IMR-90 (cell line): ENCODE measurements around the gene AGBL1. TPM values are rescaled to one million over a fixed set of nuclear protein-coding genes. Genes with fewer than 3 reads are reported as not detected.

Experiments used
- ATAC-seq: fragments of 200-7000 bp; cut with Tn5 transposase; 2 replicates; pipeline ENCODE4 v1.9.1; 2020; ENCODE audit warnings: low read depth, mild to moderate bottlenecking, moderate library complexity
- BruUV-seq: library from RNA; stranded (reverse); fragments of 400-500 nt; replicated peaks from 2 replicates; lab custom pipeline; 2021; lab: Mats Ljungman, UMichigan
- CTCF ChIA-PET: fragments of 300-600 bp; formaldehyde crosslinking; extraction: SDS; loops from one replicate; lab custom pipeline; 2021; ENCODE audit warnings: antibody characterized with exemption; lab: Yijun Ruan, JAX
- POLR2A ChIA-PET: fragments of 300-600 bp; sonication (Branson Sonifier 250); formaldehyde crosslinking; loops from one replicate; lab custom pipeline; 2022; ENCODE audit warnings: antibody characterized with exemption; ENCODE audit not compliant: unreplicated experiment; lab: Charles Lee
- DNase-seq: peaks from one replicate; pipeline ENCODE4 v3.0.0; 2013
- H2AFZ ChIP-seq: replicated peaks from 2 replicates; pipeline ENCODE3; 2013; ENCODE audit warnings: low read length, mild to moderate bottlenecking; ENCODE audit not compliant: poor library complexity
- H2AK5ac ChIP-seq: 2 replicates; pipeline ENCODE4 v1.6.1; 2013; ENCODE audit warnings: low read depth, low read length, inconsistent platforms
- H2AK9ac ChIP-seq: replicated peaks from 2 replicates; pipeline ENCODE3; 2013; ENCODE audit warnings: mild to moderate bottlenecking, low read depth, low read length, moderate library complexity; ENCODE audit not compliant: poor library complexity
- H2BK120ac ChIP-seq: 2 replicates; pipeline ENCODE4 v1.6.1; 2013; ENCODE audit warnings: low read depth, low read length, inconsistent platforms
- H2BK15ac ChIP-seq: 3 replicates; pipeline ENCODE4 v1.6.1; 2013; ENCODE audit warnings: low read depth, low read length, inconsistent platforms
- H2BK20ac ChIP-seq: 2 replicates; pipeline ENCODE4 v1.6.1; 2013; ENCODE audit warnings: low read depth, mild to moderate bottlenecking, inconsistent platforms, low read length, moderate library complexity
- H2BK5ac ChIP-seq: 2 replicates; pipeline ENCODE4 v1.6.1; 2013; ENCODE audit warnings: mild to moderate bottlenecking, low read depth, low read length, inconsistent platforms; ENCODE audit not compliant: poor library complexity, severe bottlenecking
- H3K14ac ChIP-seq: replicated peaks from 2 replicates; pipeline ENCODE4 v1.6.1; 2013; ENCODE audit warnings: low read depth, low read length, inconsistent platforms
- H3K18ac ChIP-seq: 2 replicates; pipeline ENCODE4 v1.6.1; 2013; ENCODE audit warnings: low read depth, low read length, control low read depth
- H3K23ac ChIP-seq: 2 replicates; pipeline ENCODE4 v1.6.1; 2013; ENCODE audit warnings: low read depth, low read length, inconsistent platforms
- H3K27ac ChIP-seq: 2 replicates; pipeline ENCODE4 v1.5.1; 2013; ENCODE audit warnings: mild to moderate bottlenecking, control low read depth, low read length; ENCODE audit not compliant: insufficient read depth
- H3K27me3 ChIP-seq: 2 replicates; pipeline ENCODE4 v1.6.1; 2013; ENCODE audit warnings: low read length; ENCODE audit not compliant: control insufficient read depth, insufficient read depth
- H3K36me3 ChIP-seq: 2 replicates; pipeline ENCODE4 v1.6.1; 2013; ENCODE audit warnings: low read length, mixed read lengths; ENCODE audit not compliant: control insufficient read depth, insufficient read depth
- H3K4ac ChIP-seq: 2 replicates; pipeline ENCODE4 v1.6.1; 2013; ENCODE audit warnings: low read depth, low read length, inconsistent platforms
- H3K4me1 ChIP-seq: 2 replicates; pipeline ENCODE4 v1.6.1; 2013; ENCODE audit warnings: low read length, mixed read lengths; ENCODE audit not compliant: control insufficient read depth, insufficient read depth
- H3K4me2 ChIP-seq: 2 replicates; pipeline ENCODE4 v1.6.1; 2013; ENCODE audit warnings: low read depth, mild to moderate bottlenecking, control low read depth, low read length, moderate library complexity
- H3K4me3 ChIP-seq: 2 replicates; pipeline ENCODE4 v1.5.1; 2013; ENCODE audit warnings: low read depth, mild to moderate bottlenecking, control low read depth, low read length, moderate library complexity; ENCODE audit not compliant: insufficient read depth
- H3K56ac ChIP-seq: 2 replicates; pipeline ENCODE4 v1.6.1; 2013; ENCODE audit warnings: low read length, inconsistent platforms; ENCODE audit not compliant: insufficient read depth; ENCODE audit errors: extremely low read depth
- H3K79me1 ChIP-seq, 2 experiments: 2 replicates each; pipeline ENCODE4 v1.6.1; 2013; ENCODE audit warnings: low read length in 2 of 2, inconsistent platforms in 1 of 2, low read depth in 1 of 2
- H3K9ac ChIP-seq: 2 replicates; pipeline ENCODE4 v1.6.1; 2013; ENCODE audit warnings: low read depth, low read length, control low read depth
- H3K9me1 ChIP-seq: 2 replicates; pipeline ENCODE4 v1.6.1; 2013; ENCODE audit warnings: low read length, inconsistent platforms; ENCODE audit not compliant: insufficient read depth
- H3K9me3 ChIP-seq: 2 replicates; pipeline ENCODE4 v1.6.1; 2013; ENCODE audit warnings: low read length; ENCODE audit not compliant: control insufficient read depth, insufficient read depth
- H4K20me1 ChIP-seq: 2 replicates; pipeline ENCODE4 v1.6.1; 2013; ENCODE audit warnings: low read length, inconsistent platforms; ENCODE audit not compliant: insufficient read depth
- H4K5ac ChIP-seq: 2 replicates; pipeline ENCODE4 v1.6.1; 2013; ENCODE audit warnings: mild to moderate bottlenecking, low read depth, low read length, control low read depth
- H4K8ac ChIP-seq, 2 experiments: 2 replicates each; pipeline ENCODE4 v1.6.1; 2013; ENCODE audit warnings: low read depth in 2 of 2, low read length in 2 of 2, control low read depth in 1 of 2, inconsistent platforms in 1 of 2
- H4K91ac ChIP-seq: 2 replicates; pipeline ENCODE4 v1.6.1; 2013; ENCODE audit warnings: low read depth, low read length, inconsistent platforms; ENCODE audit not compliant: insufficient read depth
- BHLHE40 ChIP-seq: fragments of 150-350 bp; IDR thresholded peaks from 2 replicates; pipeline ENCODE4 v1.6.1; 2016; ENCODE audit warnings: mild to moderate bottlenecking, low read depth, low read length
- CEBPB ChIP-seq: IDR thresholded peaks from 2 replicates; pipeline ENCODE4 v1.6.1; 2012; ENCODE audit warnings: low read depth, low read length, improper control_type of control experiment
- CHD1 ChIP-seq: IDR thresholded peaks from 2 replicates; pipeline ENCODE4 v1.6.1; 2012; ENCODE audit warnings: low read depth, low read length, improper control_type of control experiment
- ELK1 ChIP-seq: fragments of 150-350 bp; IDR thresholded peaks from 2 replicates; pipeline ENCODE4 v1.6.1; 2016; ENCODE audit warnings: low read depth, mild to moderate bottlenecking, low read length, moderate library complexity, borderline replicate concordance
- FOS ChIP-seq: fragments of 150-350 bp; IDR thresholded peaks from 2 replicates; pipeline ENCODE4 v1.6.1; 2016; ENCODE audit warnings: low read depth, low read length
- MAFK ChIP-seq: IDR thresholded peaks from 2 replicates; pipeline ENCODE4 v1.6.1; 2012; ENCODE audit warnings: low read depth, low read length, improper control_type of control experiment
- MAZ ChIP-seq: IDR thresholded peaks from 2 replicates; pipeline ENCODE4 v1.6.1; 2012; ENCODE audit warnings: low read depth, mild to moderate bottlenecking, low read length, improper control_type of control experiment, moderate library complexity, borderline replicate concordance
- MXI1 ChIP-seq: IDR thresholded peaks from 2 replicates; pipeline ENCODE4 v1.6.1; 2012; ENCODE audit warnings: low read depth, mild to moderate bottlenecking, low read length, moderate library complexity, borderline replicate concordance
- NFE2L2 ChIP-seq: fragments of 150-350 bp; IDR thresholded peaks from 2 replicates; pipeline ENCODE4 v1.6.1; 2016; ENCODE audit warnings: low read depth, mild to moderate bottlenecking, low read length
- POLR2A ChIP-seq: IDR thresholded peaks from 2 replicates; pipeline ENCODE4 v1.6.1; 2012; ENCODE audit warnings: mild to moderate bottlenecking, low read depth, low read length
- RAD21 ChIP-seq: IDR thresholded peaks from 2 replicates; pipeline ENCODE4 v1.6.1; 2012; ENCODE audit warnings: low read length, improper control_type of control experiment
- RCOR1 ChIP-seq: IDR thresholded peaks from 2 replicates; pipeline ENCODE4 v1.6.1; 2012; ENCODE audit warnings: mild to moderate bottlenecking, low read length, improper control_type of control experiment; ENCODE audit not compliant: insufficient replicate concordance
- RFX5 ChIP-seq: IDR thresholded peaks from 2 replicates; pipeline ENCODE4 v1.8.0; 2012; ENCODE audit warnings: low read depth, mild to moderate bottlenecking, low read length, moderate library complexity
- SMC3 ChIP-seq: fragments of 150-350 bp; IDR thresholded peaks from 2 replicates; pipeline ENCODE4 v1.6.1; 2016; ENCODE audit warnings: low read depth, mild to moderate bottlenecking, antibody characterized with exemption, low read length, moderate library complexity
- WGBS, 2 experiments: methylation state at CpG; one replicate each; pipeline versions ENCODE4 v1.1.5 to v1.1.7; 2013; ENCODE audit warnings: missing lambda C conversion rate in 2 of 2; ENCODE audit not compliant: insufficient read length in 1 of 2; ENCODE audit errors: extremely low coverage in 2 of 2; 5-methylcytosine and 5-hydroxymethylcytosine counted together
- dilution Hi-C: fragments of 300-500 bp; cut with HindIII; formaldehyde crosslinking; loops from one replicate; pipeline ENCODE4 v1.14.3; 2018; ENCODE audit warnings: low sequenced_read_pairs; ENCODE audit not compliant: unreplicated experiment
- in situ Hi-C: fragments of 300-500 bp; cut with MboI; formaldehyde crosslinking; loops from 3 replicates; pipeline ENCODE4 v1.14.3; 2019; ENCODE audit warnings: low sequenced_read_pairs, inconsistent platforms, mixed read lengths
- intact Hi-C: fragments of 100-400 bp; cut with micrococcal nuclease; formaldehyde crosslinking; loops from 2 replicates; pipeline ENCODE4 v1.10.0; 2022
- polyA plus RNA-seq, 3 experiments: library from polyadenylated mRNA; depleted of rRNA; stranded (reverse); fragments of >200 nt; gene quantifications; 2 replicates each; pipeline ENCODE4 v1.2.3, GENCODE V29; 2012; ENCODE audit warnings: low replicate concordance in 1 of 3
- total RNA-seq: library from RNA; depleted of rRNA; stranded (reverse); fragments of >200 nt; gene quantifications from 2 replicates; pipeline ENCODE4 v1.2.3, GENCODE V29; 2012
- TF ChIP-seq, protein P1 (sequence below): conservative IDR thresholded peaks from 2 replicates; pipeline ENCODE4 v1.5.1; 2012; ENCODE audit warnings: mild to moderate bottlenecking, low read depth, low read length, improper control_type of control experiment
- TF ChIP-seq, protein P2 (sequence below): fragments of 150-350 bp; IDR thresholded peaks from 2 replicates; pipeline ENCODE4 v1.6.1; 2017; ENCODE audit warnings: mild to moderate bottlenecking, antibody characterized with exemption, low read length, low read depth

AGBL1 gene
- total and polyA plus RNA-seq, 2 of the 4 experiments (the other 2 are of a cell fraction), result not detected

DNA sequence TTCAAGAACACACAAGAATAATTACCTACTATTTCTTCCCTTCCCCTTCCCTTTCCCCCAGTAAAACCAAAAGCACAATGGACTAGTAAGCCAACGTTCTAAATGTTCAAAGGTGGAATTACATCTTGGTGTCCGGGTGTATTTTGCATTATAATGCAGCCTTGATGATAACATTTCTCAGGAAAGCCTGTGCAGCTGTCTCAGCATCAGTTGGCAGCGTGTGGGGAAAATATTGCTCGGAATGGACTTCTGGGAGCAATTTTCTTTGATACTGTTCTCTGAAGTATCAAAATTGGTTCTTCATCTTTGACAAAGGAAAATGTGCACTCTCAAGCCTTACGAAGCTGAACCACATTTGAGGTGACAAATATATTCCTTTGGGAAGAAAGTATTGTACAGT, 198.9 kb downstream of the AGBL1 start:
- H3K36me3 ChIP-seq, result no peaks in the 10 kb centered on the region
- H2BK20ac ChIP-seq, result no peak overlapping the region
- no peaks in the 10 kb centered on the region for H3K9me1 ChIP-seq
- H3K9ac ChIP-seq, result no peak overlapping the region
- no peak overlapping the region for H2BK5ac ChIP-seq
- no peaks in the 10 kb centered on the region for H3K27me3 ChIP-seq
- H3K4me2 ChIP-seq, result no peak overlapping the region
- H2BK15ac ChIP-seq, result no peak overlapping the region
- no peak overlapping the region for H2AFZ ChIP-seq
- no peak overlapping the region for H3K23ac ChIP-seq
- POLR2A ChIA-PET, result no interaction called here
- in situ Hi-C loops, result no loop called here
- H3K4me1 ChIP-seq, result no peaks in the 10 kb centered on the region
- H3K79me1 ChIP-seq, result no peaks in the 10 kb centered on the region
- intact Hi-C loops, result no loop called here
- no peak overlapping the region for H3K56ac ChIP-seq
- no peak overlapping the region for H2AK9ac ChIP-seq
- H3K4me3 ChIP-seq, result no peak overlapping the region
- BruUV-seq, result no TSS peak
- H2AK5ac ChIP-seq, result no peak overlapping the region
- H3K14ac ChIP-seq, result no peak overlapping the region
- CTCF ChIA-PET, result no interaction called here
- H4K8ac ChIP-seq, result no peak overlapping the region
- H3K4ac ChIP-seq, result no peak overlapping the region
- no peak overlapping the region for H3K18ac ChIP-seq
- no peak overlapping the region for H4K91ac ChIP-seq
- no peak overlapping the region for H3K27ac ChIP-seq
- TF ChIP-seq SMC3 (no peak), MAFK (no peak), ELK1 (no peak), RAD21 (no peak), MXI1 (no peak), RFX5 (no peak), FOS (no peak), CHD1 (no peak), RCOR1 (no peak), NFE2L2 (no peak), CEBPB (no peak), BHLHE40 (no peak), MAZ (no peak), POLR2A (no peak)
- TF ChIP-seq, protein P1, sequence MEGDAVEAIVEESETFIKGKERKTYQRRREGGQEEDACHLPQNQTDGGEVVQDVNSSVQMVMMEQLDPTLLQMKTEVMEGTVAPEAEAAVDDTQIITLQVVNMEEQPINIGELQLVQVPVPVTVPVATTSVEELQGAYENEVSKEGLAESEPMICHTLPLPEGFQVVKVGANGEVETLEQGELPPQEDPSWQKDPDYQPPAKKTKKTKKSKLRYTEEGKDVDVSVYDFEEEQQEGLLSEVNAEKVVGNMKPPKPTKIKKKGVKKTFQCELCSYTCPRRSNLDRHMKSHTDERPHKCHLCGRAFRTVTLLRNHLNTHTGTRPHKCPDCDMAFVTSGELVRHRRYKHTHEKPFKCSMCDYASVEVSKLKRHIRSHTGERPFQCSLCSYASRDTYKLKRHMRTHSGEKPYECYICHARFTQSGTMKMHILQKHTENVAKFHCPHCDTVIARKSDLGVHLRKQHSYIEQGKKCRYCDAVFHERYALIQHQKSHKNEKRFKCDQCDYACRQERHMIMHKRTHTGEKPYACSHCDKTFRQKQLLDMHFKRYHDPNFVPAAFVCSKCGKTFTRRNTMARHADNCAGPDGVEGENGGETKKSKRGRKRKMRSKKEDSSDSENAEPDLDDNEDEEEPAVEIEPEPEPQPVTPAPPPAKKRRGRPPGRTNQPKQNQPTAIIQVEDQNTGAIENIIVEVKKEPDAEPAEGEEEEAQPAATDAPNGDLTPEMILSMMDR, result no peak
- TF ChIP-seq, protein P2, sequence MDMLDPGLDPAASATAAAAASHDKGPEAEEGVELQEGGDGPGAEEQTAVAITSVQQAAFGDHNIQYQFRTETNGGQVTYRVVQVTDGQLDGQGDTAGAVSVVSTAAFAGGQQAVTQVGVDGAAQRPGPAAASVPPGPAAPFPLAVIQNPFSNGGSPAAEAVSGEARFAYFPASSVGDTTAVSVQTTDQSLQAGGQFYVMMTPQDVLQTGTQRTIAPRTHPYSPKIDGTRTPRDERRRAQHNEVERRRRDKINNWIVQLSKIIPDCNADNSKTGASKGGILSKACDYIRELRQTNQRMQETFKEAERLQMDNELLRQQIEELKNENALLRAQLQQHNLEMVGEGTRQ, result no peak
- WGBS, 2 experiments, result 56% methylated on average over 3 of the region's 5 CpGs; no CpG with 5 or more reads in 1 of the 2 experiments
- no peak overlapping the region for H4K5ac ChIP-seq
- H3K9me3 ChIP-seq, result peaks cover 11% of the 10 kb centered on the region
- ATAC-seq, result no peak
- DNase-seq, result no peak
- dilution Hi-C loops, result no loop called here
- no peaks in the 10 kb centered on the region for H4K20me1 ChIP-seq
- H2BK120ac ChIP-seq, result no peak overlapping the region
